ENCODE results near the gene MS4A3.
"Not testable (repeated sequence)": the region's sequence is repeated elsewhere in the genome, so short reads cannot be mapped to it uniquely, and the experiment has no call there.

MS4A3 gene, protein sequence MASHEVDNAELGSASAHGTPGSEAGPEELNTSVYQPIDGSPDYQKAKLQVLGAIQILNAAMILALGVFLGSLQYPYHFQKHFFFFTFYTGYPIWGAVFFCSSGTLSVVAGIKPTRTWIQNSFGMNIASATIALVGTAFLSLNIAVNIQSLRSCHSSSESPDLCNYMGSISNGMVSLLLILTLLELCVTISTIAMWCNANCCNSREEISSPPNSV

DNA sequence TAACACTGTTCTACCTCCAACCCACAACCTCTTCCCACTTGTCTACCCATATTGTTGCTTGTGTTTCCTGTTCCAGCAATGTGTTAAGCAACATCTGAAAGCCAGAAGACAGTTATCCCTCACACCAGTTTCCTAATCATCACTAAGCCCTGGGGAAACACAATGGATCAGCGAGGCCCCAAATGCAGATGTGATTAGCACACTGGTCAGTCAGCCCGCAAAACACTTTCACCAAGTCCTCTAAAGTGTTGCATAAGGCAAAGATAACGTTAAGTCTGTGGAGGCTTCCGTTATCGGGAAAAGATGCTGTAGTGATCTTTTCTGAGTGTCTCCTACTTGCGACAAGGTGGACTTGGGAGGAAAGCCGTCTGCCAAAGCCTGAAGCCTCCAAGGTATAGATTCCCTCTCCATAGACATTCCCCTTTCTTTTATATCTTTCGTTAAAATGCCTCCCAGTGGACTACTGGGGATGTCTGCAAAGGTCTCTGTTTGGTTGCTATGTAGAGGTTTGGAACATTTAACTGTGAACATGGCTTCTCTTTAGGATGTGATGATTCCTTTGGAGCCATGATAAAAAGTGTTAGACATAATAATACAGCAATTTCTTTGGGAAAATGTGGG is at the start of gene MS4A3:
Gene MS4A3 (plus strand): TSS at position 317 of the 621 bp plus-strand sequence. CDS start 4,496 bp downstream, outside the sequence.
- in situ Hi-C loops (cut with MboI; ENCODE audit: low sequenced_read_pairs): no loop called here

DNA sequence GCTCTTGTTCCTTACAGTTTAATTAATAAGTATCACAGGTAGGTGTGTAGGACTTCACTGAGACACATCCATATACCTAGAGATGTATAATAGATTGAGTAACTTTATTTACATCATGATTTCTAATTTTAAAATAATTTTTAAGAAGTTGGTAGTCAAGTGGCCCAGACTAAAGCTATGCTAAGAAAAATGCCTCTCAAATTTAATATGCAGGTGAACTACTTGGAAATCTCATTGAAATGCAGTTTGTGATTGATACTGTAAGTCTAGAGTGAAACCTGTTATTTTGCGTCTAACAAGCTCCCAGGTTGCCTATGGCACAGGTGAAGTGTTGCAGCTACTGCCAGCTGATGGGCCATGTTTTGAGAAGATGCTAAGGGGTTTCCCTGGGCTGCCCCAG is 39.6 kb upstream of the MS4A3 start, which contains the start of gene OOSP4B:
Gene OOSP4B (plus strand): TSS at position 301 of the 400 bp plus-strand sequence.
- in situ Hi-C loops (cut with MboI; ENCODE audit: low sequenced_read_pairs): no loop called here

DNA sequence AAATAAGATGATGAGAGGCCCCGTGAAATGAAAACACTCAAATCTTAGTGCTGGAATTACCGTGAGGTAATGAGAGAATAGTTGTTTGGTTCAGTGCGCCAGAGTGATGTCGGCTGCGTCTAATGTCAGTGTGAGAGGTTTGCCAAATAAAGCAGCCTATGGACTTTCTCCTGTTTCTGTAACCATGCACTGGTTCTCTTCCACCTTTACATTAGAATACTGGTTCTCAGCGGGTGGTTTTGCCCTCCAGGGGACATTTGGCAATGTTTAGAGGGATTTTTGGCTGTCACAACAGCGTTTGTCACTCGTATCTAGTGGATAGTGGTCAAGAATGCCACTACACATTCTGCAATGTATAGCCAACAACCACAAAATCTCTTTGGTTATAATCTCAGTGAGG is 38.4 kb upstream of the MS4A3 start:
- in situ Hi-C loops (cut with MboI; ENCODE audit: low sequenced_read_pairs): no loop called here

DNA sequence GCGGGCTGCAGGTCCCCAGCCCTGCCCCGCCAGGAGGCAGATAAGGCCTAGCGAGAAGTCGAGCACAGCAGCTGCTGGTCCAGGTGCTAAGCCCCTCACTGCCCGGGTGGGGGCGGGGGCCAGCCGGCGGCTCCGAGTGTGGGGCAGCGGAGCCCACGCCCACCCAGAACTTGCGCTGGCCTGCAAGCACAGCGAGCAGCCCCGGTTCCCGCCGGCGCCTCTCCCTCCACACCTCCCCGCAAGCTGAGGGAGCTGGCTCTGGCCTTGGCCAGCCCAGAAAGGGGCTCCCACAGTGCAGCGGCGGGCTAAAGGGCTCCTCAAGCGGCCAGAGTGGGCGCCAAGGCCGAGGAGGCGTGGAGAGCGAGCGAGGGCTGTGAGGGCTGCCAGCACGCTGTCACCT is 36.1 kb upstream of the MS4A3 start:
- in situ Hi-C loops (cut with MboI; ENCODE audit: low sequenced_read_pairs): not testable (repeated sequence)

DNA sequence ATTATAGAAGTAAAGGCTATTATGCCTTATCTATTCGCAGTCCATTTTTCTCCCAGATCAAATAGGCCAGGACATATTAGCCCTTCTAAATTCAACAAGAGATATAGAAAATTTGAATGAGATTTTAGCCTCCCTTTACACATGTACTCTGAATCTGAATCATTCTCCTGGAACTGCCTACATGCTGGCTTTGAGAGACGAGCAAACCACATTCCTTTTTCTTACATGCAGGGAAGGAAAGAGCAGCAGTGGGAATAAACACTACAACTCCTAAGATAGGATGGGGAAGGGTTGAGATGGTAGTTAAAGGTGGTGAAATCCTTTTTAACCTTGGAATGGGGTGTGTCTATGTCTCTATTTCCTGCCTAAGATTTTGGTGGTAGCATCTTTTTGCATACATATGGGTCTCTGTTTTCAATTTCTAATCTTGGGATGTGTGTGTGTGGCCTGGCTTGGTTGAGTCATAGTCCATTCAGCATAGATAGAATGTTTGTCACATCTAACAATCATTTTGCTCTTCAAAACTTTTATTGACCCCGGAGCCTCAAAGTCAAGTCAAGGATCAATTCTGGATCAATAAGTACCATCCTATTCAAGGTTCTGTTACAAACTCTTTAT is 27.3 kb upstream of the MS4A3 start:
- in situ Hi-C loops (cut with MboI; ENCODE audit: low sequenced_read_pairs): no loop called here

DNA sequence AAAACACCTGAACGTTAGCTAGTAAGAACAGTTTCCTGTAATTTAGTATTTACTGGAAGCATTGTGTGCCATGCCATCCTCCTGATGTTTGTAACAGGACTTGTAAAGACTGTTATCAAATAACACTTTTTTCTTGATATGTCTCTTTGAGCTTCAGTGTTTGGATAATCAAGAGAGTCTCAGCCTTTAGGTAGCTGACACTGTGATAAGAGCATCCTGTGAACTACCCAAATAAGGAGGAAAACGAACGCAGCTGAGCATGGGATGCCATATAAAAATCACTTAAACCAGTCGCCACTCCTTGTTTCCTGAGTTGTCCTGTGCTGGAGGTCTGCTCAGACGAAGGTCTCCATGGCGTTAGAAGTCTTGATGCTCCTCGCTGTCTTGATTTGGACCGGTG is 16.4 kb upstream of the MS4A3 start, which contains the start of gene OOSP2:
Gene OOSP2 (plus strand): TSS at position 301 of the 400 bp plus-strand sequence. CDS start 51 bp downstream, at position 352.
- in situ Hi-C loops (cut with MboI; ENCODE audit: low sequenced_read_pairs): no loop called here

DNA sequence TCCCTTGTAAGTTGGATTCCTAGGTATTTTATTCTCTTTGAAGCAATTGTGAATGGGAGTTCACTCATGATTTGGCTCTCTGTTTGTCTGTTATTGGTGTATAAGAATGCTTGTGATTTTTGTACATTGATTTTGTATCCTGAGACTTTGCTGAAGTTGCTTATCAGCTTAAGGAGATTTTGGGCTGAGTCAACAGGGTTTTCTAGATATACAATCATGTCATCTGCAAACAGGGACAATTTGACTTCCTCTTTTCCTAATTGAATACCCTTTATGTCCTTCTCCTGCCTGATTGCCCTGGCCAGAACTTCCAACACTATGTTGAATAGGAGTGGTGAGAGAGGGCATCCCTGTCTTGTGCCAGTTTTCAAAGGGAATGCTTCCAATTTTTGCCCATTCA is 6.0 kb upstream of the MS4A3 start:
- in situ Hi-C loops (cut with MboI; ENCODE audit: low sequenced_read_pairs): not testable (repeated sequence)

DNA sequence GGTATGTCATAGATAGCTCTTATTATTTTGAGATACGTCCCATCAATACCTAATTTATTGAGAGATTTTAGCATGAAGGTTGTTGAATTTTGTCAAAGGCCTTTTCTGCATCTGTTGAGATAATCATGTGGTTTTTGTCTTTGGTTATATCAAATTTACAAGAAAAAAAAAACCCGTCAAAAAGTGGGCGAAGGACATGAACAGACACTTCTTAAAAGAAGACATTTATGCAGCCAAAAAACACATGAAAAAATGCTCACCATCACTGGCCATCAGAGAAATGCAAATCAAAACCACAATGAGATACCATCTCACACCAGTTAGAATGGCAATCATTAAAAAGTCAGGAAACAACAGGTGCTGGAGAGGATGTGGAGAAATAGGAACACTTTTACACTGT is 5.6 kb upstream of the MS4A3 start:
- in situ Hi-C loops (cut with MboI; ENCODE audit: low sequenced_read_pairs): not testable (repeated sequence)

DNA sequence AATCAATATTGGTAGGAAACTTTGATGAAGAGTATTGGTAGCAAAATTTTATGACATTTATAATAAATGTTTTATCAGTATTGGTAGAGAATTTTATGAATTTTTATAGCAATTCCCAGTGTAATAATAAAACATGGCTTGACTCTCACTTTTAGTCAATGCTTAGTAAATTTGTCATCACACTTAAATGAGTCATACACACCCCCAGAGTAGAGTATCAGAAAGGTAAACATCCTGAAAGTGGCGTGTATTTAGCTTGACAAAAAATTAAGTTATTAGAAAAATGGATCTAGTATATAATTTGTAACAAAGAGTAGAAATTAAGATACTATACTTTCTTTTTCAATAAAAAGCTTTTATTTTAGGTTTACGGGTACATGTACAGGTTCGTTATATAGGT is 2.6 kb downstream of the MS4A3 start:
- in situ Hi-C loops (cut with MboI; ENCODE audit: low sequenced_read_pairs): no loop called here

DNA sequence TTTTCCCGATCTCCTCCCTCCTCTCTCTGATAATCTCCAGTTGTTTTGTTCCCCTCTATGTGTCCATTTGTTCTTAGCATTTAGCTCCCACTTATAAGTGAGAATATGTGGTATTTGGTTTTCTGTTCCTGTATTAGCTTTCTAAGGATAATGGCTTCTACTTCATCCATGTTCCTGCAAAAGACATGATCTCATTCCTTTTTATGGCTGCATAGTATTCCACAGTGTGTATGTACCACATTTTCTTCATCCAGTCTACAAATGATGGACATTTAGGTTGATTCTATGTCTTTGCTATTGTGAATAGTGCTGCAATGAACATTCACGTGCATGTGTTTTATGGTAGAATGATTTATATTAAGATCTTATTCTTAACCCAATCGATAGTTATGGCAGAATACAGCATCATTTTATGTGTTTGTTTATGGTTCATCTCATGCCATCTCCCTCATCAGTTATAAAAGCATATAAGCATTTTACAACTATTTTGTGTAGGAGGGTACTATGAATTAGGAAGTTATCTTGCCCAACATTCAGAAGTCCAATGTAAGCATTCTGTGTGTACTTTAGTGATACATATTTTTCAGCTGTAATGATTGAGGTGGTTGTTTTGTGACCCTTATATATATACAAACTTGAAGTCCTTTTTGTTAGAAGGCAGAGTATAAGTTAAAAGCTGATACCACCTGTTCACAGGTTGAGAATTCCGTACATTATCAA is 3.2 kb downstream of the MS4A3 start:
- in situ Hi-C loops (cut with MboI; ENCODE audit: low sequenced_read_pairs): no loop called here

DNA sequence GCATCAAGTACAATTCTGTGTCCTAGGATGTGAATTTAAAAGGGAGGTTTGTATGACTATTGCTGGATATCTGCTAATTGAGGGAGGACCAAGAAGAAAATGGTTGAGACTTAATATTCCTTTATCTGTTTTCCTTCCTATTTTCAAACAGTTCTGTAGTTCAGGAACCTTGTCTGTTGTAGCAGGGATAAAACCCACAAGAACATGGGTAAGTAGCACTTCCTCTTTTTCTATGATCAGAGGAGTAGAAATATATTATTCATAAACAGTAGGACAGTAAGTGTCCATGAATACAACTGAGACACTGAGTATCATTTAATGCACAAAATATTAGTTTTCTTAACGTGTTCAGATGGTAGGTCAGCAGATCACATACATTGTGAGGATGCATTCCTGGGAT is 7.6 kb downstream of the MS4A3 start:
- in situ Hi-C loops (cut with MboI; ENCODE audit: low sequenced_read_pairs): no loop called here

DNA sequence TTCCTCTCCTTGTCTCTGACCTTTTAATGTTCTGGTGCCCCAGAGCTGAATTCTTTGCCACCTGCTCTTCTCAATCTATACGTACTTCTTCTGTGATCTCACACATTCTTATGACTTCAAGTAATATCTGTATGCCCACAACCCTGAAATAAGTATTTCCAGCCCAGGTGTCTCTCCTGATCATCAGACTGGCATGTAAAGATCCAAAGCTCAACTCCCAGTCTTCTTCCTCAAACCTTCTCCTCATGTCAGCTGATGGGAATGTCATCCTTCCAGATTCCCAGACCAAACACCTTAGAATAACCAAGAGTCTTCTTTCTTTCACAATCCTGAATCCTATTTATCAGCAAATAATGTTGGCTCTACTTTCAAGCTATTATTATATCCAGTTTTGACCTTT is 9.3 kb downstream of the MS4A3 start:
- in situ Hi-C loops (cut with MboI; ENCODE audit: low sequenced_read_pairs): no loop called here

DNA sequence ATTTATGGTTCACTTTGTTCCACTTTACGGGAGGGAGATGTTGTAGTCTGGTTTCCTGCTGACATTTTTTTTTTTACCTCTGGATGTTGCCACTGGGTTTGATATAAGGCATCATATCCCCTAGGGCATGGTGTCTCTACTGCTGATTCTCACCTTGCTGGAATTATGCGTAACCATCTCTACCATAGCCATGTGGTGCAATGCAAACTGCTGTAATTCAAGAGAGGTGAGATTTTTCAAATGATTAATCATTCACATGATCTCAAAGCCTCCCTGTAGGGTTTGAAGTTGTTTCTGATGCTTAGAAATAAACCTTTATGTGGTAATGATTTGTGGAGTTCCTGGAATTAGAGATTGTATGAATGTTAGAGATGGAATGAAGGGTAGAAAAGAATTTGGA is 13.0 kb downstream of the MS4A3 start:
- in situ Hi-C loops (cut with MboI; ENCODE audit: low sequenced_read_pairs): no loop called here

DNA sequence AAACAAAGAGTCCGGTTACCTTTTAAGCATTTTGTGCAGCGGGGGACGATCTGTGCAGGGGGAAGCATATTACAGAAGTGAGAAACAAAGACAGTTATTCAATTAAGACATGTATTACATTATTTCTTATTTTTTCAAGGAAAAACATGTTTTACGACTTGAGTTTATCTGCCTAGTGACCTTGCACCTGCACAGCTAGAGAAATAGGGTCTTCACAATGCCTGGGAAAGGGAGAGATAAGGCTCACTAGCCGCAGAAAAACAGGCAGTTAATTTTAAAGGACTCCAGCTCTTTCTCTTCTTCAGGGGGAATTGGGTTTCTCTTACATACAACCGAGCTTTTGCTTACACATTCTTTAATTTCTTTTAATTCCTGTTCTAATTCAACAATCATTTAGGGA is 15.2 kb downstream of the MS4A3 start:
- in situ Hi-C loops (cut with MboI; ENCODE audit: low sequenced_read_pairs): not testable (repeated sequence)

DNA sequence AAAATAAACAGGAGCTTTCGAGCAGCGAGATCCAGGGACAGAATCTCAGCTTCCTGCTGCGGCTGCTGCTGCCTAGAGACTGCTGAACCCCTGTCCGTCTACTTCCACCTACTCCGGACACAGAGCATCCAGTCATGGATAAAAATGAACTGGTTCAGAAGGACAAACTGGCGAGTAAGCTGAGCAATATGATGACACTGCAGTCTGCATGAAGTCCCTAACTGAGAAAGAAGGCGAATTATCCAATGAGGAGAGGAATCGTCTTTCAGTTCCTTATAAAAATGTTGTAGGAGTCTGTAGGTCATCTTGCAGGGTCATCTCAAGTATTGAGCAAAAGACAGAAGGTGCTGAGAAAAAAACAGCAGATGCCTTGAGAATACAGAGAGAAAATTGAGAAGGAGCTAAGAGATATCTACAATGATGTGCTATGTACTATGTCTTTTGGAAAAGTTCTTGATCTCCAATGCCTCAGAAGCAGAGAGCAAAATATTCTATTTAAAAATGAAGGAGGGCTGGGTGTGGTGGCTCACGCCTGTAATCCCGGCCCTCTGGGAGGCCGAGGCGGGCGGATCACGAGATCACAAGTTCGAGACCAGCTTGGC is 20.9 kb downstream of the MS4A3 start:
- in situ Hi-C loops (cut with MboI; ENCODE audit: low sequenced_read_pairs): no loop called here

DNA sequence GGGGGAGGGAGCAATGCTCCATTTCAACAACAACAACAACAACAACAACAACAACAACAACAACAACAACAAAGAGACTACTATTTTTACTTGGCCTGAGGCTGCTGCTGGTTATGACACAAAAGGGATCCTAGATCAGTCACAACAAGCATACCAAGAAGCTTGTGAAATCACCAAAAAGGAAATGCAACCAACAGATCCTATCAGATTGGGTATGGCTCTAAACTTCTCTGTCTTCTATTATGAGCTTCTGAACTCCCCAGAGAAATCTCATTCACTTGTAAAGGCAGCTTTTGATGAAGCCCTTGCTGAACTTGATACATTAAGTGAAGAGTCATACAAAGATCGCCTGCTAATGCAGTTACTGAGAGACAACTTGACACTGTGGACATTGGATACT is 21.5 kb downstream of the MS4A3 start:
- in situ Hi-C loops (cut with MboI; ENCODE audit: low sequenced_read_pairs): no loop called here

DNA sequence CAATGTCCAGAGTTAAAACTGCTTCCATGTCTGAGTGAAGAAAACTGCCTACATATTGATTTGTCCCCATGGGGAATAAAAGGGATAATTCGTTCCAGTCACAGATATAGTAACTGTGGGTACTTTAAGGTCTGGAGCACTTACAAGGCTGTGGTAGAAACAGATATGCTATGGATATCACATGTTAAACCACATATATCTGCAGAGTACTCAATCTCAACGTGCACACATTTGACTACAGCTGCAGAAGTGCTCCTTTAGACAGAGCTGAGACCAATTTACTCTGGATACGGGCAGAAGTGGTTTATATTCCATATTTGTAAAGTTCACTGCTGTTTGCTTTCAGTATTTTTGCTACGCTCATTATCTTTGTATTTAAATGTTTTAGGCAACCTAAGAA is 22.3 kb downstream of the MS4A3 start:
- in situ Hi-C loops (cut with MboI; ENCODE audit: low sequenced_read_pairs): no loop called here

DNA sequence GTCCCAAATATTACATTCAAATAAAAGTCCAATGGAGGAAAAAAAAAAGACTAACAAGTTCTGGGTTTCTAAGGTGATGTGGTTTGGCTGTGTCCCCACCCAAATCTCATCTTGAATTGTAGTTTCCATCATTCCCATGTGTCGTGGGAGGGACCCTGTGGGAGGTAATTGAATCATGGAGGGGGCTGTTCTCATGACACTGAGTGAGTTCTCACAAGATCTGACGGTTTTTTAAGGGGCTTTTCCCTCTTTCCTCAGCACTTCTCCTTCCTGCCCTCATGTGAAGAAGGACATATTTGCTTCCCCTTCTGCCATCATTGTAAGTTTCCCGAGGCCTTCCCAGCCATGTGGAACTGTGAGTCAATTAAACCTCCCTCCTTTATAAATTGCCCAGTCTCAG is 24.1 kb downstream of the MS4A3 start:
- in situ Hi-C loops (cut with MboI; ENCODE audit: low sequenced_read_pairs): no loop called here

DNA sequence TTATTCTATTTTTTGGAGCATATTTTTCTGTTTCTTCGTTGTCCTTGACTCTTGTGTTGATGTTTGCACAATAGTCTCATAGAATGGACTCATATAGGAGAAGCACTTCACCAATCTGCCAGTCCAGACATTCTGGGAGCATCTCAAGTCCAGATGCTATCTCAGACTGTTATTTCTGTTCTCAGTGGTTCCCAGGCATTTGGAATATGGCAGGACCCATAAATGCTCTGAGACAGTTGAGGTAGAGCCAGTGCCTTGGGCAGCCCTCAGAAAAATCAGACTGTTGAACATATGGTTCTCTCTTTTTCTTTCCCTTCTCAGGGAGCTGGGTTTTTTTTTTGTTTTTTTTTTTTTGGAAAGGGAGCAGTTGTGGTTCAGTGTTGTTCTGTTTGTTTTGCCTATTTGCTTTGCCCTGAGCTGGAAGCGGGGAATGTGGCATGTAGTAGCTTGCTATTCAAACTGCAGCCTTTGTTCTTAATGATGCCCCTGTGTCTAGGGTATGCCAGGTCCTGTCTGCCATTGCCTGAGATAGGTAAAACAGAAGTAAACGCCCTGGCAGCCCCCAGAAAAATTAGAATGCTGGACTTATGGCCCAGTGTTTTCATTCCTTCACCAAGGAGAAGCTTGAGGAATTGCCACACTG is 28.3 kb downstream of the MS4A3 start:
- in situ Hi-C loops (cut with MboI; ENCODE audit: low sequenced_read_pairs): no loop called here

DNA sequence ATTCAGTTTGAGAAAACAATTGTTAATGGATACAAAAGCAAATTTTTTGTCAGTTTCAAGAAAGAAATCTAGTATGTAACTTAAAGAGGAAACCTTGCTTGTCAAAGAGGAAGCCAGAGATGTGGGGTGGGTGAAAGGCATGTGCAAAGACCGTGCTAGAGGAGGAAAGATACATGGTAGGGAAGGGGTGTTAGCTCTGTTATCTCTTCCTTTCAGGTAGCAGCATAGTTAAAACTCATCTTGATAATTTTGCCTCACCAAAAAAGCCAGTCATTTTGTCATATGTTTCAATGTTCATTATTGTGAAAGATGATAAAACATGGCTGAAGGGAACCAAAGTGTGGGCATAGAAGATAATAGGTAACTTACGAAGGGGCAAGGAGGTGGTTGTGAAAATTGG is 29.4 kb downstream of the MS4A3 start:
- in situ Hi-C loops (cut with MboI; ENCODE audit: low sequenced_read_pairs): no loop called here

DNA sequence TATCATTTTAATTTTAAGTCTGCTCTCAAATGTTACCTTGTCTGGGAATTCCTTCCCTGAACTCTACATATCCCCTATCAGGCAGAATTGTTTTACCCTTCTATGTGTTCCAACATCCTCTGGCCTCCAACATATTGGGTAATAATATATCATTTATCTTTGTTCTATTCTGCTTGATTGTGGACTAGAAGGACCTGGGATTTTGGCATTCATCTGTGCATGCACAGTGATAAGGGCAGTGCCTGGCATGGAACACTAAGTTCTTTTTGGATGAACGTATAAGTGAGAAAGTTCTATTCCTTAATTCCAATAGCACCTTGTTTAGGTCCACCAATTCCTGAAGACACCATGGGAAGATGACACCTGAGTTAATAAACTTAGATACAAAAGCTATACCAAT is 30.8 kb downstream of the MS4A3 start:
- in situ Hi-C loops (cut with MboI; ENCODE audit: low sequenced_read_pairs): no loop called here
